Vagina (tissue), 2 donors: ENCODE results near the gene OPTC. TPM values are rescaled to one million over a fixed set of nuclear protein-coding genes. Genes with fewer than 3 reads are reported as not detected.
A peak's percentile ranks its signal among the peaks of the same experiment; 100 is the strongest.

Experiments
- DNase-seq, 2 donors: peaks; one replicate each; pipeline ENCODE4 v3.0.0-alpha.2; 2017; ENCODE audit errors: extremely low spot score in 2 of 2
- H3K27ac ChIP-seq: fragments of 200-600 bp; sonication (generic); one replicate; pipeline ENCODE4 v1.5.1; 2019
- H3K27me3 ChIP-seq: fragments of 200-600 bp; sonication (generic); one replicate; pipeline ENCODE4 v1.5.1; 2019
- H3K36me3 ChIP-seq, 2 donors: fragments of 200-600 bp; sonication (generic); one replicate each; pipeline ENCODE4 v1.5.1; 2017 to 2019
- H3K4me1 ChIP-seq: fragments of 200-600 bp; sonication (generic); one replicate; pipeline ENCODE4 v1.5.1; 2019
- H3K4me3 ChIP-seq, 2 donors: fragments of 200-600 bp; sonication (generic); 1 replicate in 1 of 2; 2 replicates in 1 of 2; pipeline ENCODE4 v1.5.1; 2016 to 2019
- H3K9me3 ChIP-seq: fragments of 200-600 bp; sonication (generic); one replicate; pipeline ENCODE4 v1.5.1; 2019
- CTCF ChIP-seq, 3 experiments: fragments of 450-650 bp in 2 of 3; fragments of 200-600 bp in 1 of 3; sonication (generic) in 1 of 3; IDR thresholded peaks; one replicate each; pipeline ENCODE4 v1.5.1; 2017 to 2019; ENCODE audit warnings: antibody characterized with exemption in 3 of 3, mild to moderate bottlenecking in 2 of 3, moderate library complexity in 2 of 3
- POLR2A ChIP-seq, 2 donors: fragments of 450-650 bp; IDR thresholded peaks; one replicate each; pipeline ENCODE4 v1.6.1; 2017; ENCODE audit warnings: antibody characterized with exemption in 2 of 2, mild to moderate bottlenecking in 2 of 2, moderate library complexity in 2 of 2
- POLR2AphosphoS5 ChIP-seq, 2 donors: sonication (generic); formaldehyde crosslinking; IDR thresholded peaks; one replicate each; pipeline ENCODE4 v1.9.0; 2017; ENCODE audit warnings: antibody characterized with exemption in 2 of 2, mild to moderate bottlenecking in 2 of 2, low read depth in 1 of 2; ENCODE audit not compliant: insufficient read depth in 1 of 2
- intact Hi-C: fragments of 100-400 bp; cut with DNase I; formaldehyde crosslinking; loops from one replicate; pipeline ENCODE4 v1.15.1; 2023
- total RNA-seq: library from RNA; depleted of rRNA; stranded (reverse); fragments of >200 nt; gene quantifications from one replicate; pipeline ENCODE4 v1.2.3, GENCODE V29; 2016

OPTC gene
- total RNA-seq, 1 donor from 2014 or later: not detected

GRCh38 chr1:203523667-203524066 is 29.7 kb downstream of the OPTC start:
- intact Hi-C loops: no loop called here
- no peak overlapping the region for H3K27ac ChIP-seq
- peaks cover 26% of the 10 kb centered on the region for H3K4me1 ChIP-seq
- no peak overlapping the region for H3K4me3 ChIP-seq
- TF ChIP-seq POLR2A (IDR thresholded peaks at IDR 0.05) (no peak), POLR2AphosphoS5 (IDR thresholded peaks at IDR 0.05; ENCODE audit: insufficient read depth in 1 of 2, low read depth in 1 of 2) (no peak), CTCF (IDR thresholded peaks at IDR 0.05) (no peak)
- H3K27me3 ChIP-seq: no peaks in the 10 kb centered on the region
- H3K9me3 ChIP-seq: no peaks in the 10 kb centered on the region
- no peak for DNase-seq
- H3K36me3 ChIP-seq: no peaks in the 10 kb centered on the region

GRCh38 chr1:203524152-203524551 is 30.2 kb downstream of the OPTC start:
- H3K4me1 ChIP-seq: peaks cover 26% of the 10 kb centered on the region
- intact Hi-C loops: no loop called here
- no peaks in the 10 kb centered on the region for H3K9me3 ChIP-seq
- no peak overlapping the region for H3K4me3 ChIP-seq
- H3K36me3 ChIP-seq: no peaks in the 10 kb centered on the region
- DNase-seq: no peak
- H3K27me3 ChIP-seq: no peaks in the 10 kb centered on the region
- no peak for TF ChIP-seq POLR2A (IDR thresholded peaks at IDR 0.05)
- TF ChIP-seq POLR2AphosphoS5 (IDR thresholded peaks at IDR 0.05; ENCODE audit: insufficient read depth in 1 of 2, low read depth in 1 of 2): no peak
- TF ChIP-seq CTCF (IDR thresholded peaks at IDR 0.05): no peak
- H3K27ac ChIP-seq: peak overlapping the region; percentile 22

- Histone ChIP-seq H3K36me3 (no peaks in the 10 kb centered on the region), H3K4me3 (no peak overlapping the region), H3K27ac (peak overlapping the region; percentile 22), H3K9me3 (no peaks in the 10 kb centered on the region), H3K27me3 (no peaks in the 10 kb centered on the region), H3K4me1 (peaks cover 26% of the 10 kb centered on the region)
- TF ChIP-seq POLR2A (IDR thresholded peaks at IDR 0.05) (no peak), CTCF (IDR thresholded peaks at IDR 0.05) (no peak), POLR2AphosphoS5 (IDR thresholded peaks at IDR 0.05; ENCODE audit: insufficient read depth in 1 of 2, low read depth in 1 of 2) (no peak)
- intact Hi-C loops: no loop called here
- DNase-seq: no peak
Measured at GRCh38 chr1:203524824-203525223, 30.9 kb downstream of the OPTC start.

- Histone ChIP-seq H3K36me3 (no peaks in the 10 kb centered on the region), H3K9me3 (no peaks in the 10 kb centered on the region), H3K4me3 (no peak overlapping the region), H3K27ac (no peak overlapping the region), H3K4me1 (peaks cover 26% of the 10 kb centered on the region), H3K27me3 (no peaks in the 10 kb centered on the region)
- no peak for DNase-seq
- intact Hi-C loops: no loop called here
- no peak for TF ChIP-seq CTCF (IDR thresholded peaks at IDR 0.05)
- TF ChIP-seq POLR2A (IDR thresholded peaks at IDR 0.05): no peak
- no peak for TF ChIP-seq POLR2AphosphoS5 (IDR thresholded peaks at IDR 0.05; ENCODE audit: insufficient read depth in 1 of 2, low read depth in 1 of 2)
Measured at GRCh38 chr1:203525685-203526084, 31.7 kb downstream of the OPTC start.

DNA sequence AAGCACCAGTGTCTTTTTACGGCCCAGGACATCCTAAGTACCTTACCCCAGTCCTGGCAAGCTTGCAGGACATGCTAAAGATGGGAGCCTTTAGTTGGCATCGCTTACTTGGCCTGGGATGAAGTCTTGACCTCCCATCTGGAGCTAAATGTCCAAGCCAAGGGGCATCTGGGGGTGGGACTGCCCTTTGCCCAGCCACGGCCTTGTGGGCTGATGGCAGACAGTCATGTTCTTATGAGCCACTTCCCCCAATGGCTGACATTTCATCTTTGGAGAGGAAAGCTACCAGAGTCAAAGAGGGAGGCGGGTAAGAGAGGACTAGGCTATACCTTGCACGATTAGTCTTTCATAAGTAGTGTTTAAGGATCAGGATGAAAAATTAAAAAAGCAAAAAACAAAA is 32.2 kb downstream of the OPTC start:
- Histone ChIP-seq H3K4me3 (no peak overlapping the region), H3K36me3 (no peaks in the 10 kb centered on the region), H3K27me3 (no peaks in the 10 kb centered on the region), H3K27ac (peak overlapping the region; percentile 7), H3K9me3 (no peaks in the 10 kb centered on the region), H3K4me1 (peaks cover 22% of the 10 kb centered on the region)
- TF ChIP-seq POLR2A (IDR thresholded peaks at IDR 0.05) (no peak), POLR2AphosphoS5 (IDR thresholded peaks at IDR 0.05; ENCODE audit: insufficient read depth in 1 of 2, low read depth in 1 of 2) (no peak), CTCF (IDR thresholded peaks at IDR 0.05) (no peak)
- no peak for DNase-seq
- intact Hi-C loops: no loop called here
